AG10803 (cell line): ENCODE results near the gene ZMIZ1.
A peak's percentile ranks its signal among the peaks of the same experiment; 100 is the strongest.

Experiments used
- DNase-seq: peaks from one replicate; pipeline ENCODE4 v3.0.0; 2010; ENCODE audit warnings: low read depth
- H3K4me3 ChIP-seq: 2 replicates; pipeline ENCODE4 v1.5.1; 2011; ENCODE audit warnings: mild to moderate bottlenecking, low read length, control low read depth
- CTCF ChIP-seq: conservative IDR thresholded peaks from 2 replicates; pipeline ENCODE4 v1.5.1; 2011; ENCODE audit warnings: mild to moderate bottlenecking, low read length, control low read depth, inconsistent platforms

The ZMIZ1 gene

GRCh38 chr10:79171504-79171903, 102.7 kb downstream of the ZMIZ1 start:
- no peak for TF ChIP-seq CTCF
- no peak for DNase-seq
- H3K4me3 ChIP-seq = no peak overlapping the region

- DNase-seq = no peak
- TF ChIP-seq CTCF = no peak
- no peak overlapping the region for H3K4me3 ChIP-seq
These were observed 104.1 kb downstream of the ZMIZ1 start for GRCh38 chr10:79172881-79173280.

- no peak overlapping the region for H3K4me3 ChIP-seq
- DNase-seq = no peak
- no peak for TF ChIP-seq CTCF
These were observed 105.0 kb downstream of the ZMIZ1 start for GRCh38 chr10:79173582-79174262.

GRCh38 chr10:79176052-79176501, 107.3 kb downstream of the ZMIZ1 start:
- peak; percentile 75 for DNase-seq
- TF ChIP-seq CTCF = no peak
- H3K4me3 ChIP-seq = no peak overlapping the region

GRCh38 chr10:79176949-79177602, 108.3 kb downstream of the ZMIZ1 start:
- no peak overlapping the region for H3K4me3 ChIP-seq
- DNase-seq = peak; percentile 61
- TF ChIP-seq CTCF = no peak

GRCh38 chr10:79178070-79178576, 109.4 kb downstream of the ZMIZ1 start:
- no peak for TF ChIP-seq CTCF
- DNase-seq = no peak
- H3K4me3 ChIP-seq = no peak overlapping the region
